HTR-8/SVneo (cell line): ENCODE results near the gene BCL7C.
"Not testable (repeated sequence)": the region's sequence is repeated elsewhere in the genome, so short reads cannot be mapped to it uniquely, and the experiment has no call there.

Experiments used
- DNase-seq: peaks from one replicate; pipeline ENCODE4 v3.0.0; 2011; ENCODE audit warnings: low spot score, mixed read lengths; ENCODE audit not compliant: insufficient read length
- FAIRE-seq: peaks from 2 replicates; lab custom pipeline; 2011; peaks lifted over from hg19 to GRCh38; lab: Jason Lieb, UNC

BCL7C gene

DNA sequence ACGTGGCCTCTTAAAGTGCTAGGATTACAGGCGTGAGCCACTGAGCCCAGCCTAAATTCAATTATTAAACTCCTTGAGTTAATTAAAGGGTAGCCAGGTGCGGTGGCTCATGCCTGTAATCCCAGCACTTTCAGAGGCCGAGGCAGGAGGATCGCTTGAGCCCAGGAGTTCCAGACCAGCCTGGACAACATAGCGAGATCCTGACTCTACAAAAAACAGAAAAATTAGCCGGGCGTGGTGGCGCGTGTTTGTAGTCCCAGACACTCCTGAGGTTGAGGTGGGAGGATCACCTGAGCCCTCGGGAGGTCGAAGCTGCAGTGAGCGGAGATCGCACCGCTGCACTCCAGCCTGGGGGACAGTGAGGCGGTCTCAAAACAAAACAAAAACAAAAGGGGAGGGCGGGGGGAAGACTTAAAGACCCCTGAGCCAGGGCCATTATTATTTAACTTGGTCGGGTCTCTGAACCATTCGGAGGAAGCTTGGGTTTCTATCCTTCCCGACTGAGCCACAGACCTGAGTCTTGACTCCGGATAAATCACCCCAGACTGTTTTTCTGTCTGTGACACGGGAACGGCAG lies 19.5 kb downstream of the BCL7C start:
- no peak for FAIRE-seq
- DNase-seq = no peak

DNA sequence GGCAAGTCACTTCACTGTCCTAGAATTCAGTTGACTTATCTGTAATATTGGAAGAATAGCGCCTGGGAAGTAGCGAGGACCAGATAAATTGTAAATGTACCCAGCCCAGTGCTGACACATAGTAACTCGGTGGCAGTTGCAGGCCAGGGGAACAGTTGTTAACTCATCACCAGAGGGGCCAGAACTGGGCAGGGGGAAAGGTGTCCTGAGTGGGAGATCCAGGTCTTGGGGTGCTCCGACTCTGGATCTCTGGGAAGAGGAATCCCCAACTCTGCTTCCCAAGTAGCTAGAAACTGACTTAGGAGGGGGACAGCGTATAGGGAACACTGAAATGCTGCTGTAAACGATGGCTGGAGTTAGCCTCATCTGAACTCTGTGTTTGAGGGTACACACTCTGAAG lies 23.0 kb downstream of the BCL7C start:
- no peak for FAIRE-seq

DNA sequence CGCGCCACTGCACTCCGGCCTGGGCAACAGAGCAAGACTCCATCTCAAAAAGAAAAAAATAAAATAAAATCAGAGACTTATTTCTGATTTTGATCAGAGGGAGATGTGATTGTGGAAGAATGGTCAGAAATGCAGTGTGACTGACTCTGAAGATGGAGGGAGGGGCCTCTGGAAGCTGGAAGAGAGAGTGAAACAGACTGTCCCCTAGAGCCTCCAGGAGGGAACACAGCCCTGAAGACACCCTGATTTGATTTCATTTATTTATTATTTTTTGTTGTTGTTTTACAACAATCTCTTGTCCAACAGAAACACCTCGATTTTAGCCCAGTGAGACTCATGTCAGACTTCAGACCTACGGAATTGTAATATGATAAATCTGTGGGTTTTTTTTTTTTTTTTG lies 26.1 kb downstream of the BCL7C start:
- FAIRE-seq = no peak
- no peak for DNase-seq

More for the DNA sequence above, 23.0 kb downstream of the BCL7C start:
- no peak for DNase-seq

DNA sequence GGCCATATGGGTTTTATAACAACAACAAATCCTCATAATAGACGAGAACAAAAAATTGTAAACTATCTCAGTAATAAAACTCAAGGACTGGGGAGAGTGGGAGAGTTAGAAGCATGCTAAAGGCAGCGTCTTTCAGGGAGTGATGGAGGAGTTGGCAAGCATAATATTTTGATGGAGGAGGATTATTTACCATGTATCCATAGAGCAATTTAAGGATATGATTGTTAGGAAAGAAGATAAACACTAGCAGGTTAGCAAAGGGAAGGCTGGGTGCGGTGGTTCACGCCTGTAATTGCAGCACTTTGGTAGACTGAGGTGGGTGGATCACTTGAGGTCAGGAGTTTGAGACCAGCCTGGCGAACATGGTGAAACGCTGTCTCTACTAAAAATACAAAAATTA lies 27.8 kb downstream of the BCL7C start:
- DNase-seq (no peak), FAIRE-seq (no peak)

DNA sequence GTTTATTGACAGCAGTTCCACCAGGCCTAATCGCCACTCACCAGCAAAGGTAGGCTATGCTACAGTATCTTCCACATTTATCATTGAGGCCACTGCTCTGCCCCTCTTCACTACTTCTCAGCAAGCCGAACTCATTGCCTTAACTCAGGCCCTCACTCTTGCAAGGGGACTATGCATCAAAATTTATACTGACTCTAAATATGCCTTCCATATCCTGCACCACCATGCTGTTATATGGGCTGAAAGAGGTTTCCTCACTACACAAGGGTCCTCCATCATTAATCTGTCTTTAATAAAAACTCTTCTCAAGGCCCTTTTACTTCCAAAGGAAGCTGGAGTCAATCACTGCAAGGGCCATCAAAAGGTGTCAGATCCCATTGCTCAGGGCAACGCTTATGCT lies 30.7 kb downstream of the BCL7C start:
- FAIRE-seq = not testable (repeated sequence)

DNA sequence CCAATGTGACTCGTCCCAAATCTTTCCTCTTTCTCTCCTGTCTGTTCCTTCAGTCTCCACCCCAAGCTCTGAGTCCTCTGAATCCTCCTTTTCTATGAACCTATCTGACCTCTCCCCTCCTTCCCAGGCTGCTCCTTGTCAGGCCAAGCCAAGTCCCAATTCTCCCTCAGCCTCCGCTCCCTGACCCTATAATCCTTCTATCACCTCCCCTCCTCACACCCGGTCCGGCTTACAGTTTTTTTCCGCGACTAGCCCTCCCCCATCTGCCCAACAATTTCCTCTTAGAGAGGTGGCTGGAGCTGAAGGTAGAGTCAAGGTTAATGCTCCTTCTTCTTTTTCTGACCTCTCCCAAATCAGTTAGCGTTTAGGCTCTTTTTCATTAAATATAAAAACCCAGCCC lies 33.1 kb downstream of the BCL7C start:
- DNase-seq, FAIRE-seq: not testable (repeated sequence)

More for the DNA sequence above, 30.7 kb downstream of the BCL7C start:
- not testable (repeated sequence) for DNase-seq

DNA sequence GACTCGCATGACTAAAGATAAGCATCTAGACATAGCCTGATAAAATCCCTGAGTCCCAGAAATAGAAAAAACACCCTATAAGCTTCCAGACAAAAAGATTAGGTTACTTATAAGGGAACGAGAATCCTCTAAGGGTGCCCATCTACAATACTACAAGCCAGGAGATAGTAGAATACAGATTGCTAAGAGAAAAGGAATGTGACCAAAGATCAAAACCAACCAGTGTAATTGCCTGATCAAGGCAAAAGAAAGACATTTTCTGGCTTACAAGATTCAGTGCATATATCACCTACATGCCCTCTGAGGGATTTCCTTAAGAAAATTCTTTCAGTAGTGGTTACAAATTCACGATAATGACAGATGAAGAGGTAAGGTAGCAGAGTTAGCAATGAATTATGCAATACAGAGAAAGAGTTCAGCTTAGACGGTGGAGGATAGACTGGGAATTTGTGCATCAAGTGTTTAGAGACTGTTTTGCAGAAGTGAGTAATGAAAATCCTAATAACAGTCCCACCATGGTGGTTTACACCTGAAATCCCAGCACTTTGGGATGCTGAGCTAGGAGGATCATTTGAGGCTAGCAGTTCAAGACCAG lies 35.0 kb downstream of the BCL7C start:
- no peak for FAIRE-seq
- no peak for DNase-seq

DNA sequence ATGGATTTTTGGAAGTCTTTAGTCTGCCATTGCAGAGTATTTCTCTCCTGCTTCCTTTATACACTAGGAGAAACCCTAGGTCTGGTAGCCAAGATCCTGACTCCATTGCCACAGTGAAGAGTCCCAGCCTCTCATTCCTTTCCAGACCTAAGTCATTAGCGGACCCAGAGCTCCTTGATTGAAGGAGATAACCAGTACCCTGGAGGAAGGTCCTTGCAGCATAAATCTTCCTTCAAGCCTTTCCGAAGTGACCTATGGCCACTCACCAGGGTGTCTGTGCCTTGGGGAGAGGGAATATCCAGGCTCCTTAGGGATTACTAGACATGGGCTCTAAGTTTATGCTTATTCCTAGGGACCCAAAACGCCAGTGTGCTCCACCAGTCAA lies 35.8 kb downstream of the BCL7C start:
- DNase-seq (no peak), FAIRE-seq (no peak)

DNA sequence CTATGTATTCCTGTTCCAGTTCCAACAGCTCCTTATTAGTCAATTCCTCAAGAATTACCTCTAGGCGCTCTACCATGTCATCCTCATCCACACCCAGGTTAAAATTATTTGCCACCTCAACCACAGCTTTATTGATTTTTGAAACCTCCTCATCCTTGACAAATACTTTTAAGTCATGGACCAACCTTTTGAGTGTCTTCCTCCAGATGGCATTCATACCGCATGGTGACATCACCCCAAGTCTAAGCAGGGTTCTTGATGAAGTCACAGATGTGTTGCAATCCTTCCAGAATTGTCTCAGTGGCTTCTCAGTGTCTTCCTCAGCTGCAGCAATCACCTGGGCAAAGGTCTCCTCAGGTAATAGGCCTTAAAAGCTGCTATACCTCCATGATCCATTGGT lies 40.1 kb downstream of the BCL7C start:
- FAIRE-seq = no peak

DNA sequence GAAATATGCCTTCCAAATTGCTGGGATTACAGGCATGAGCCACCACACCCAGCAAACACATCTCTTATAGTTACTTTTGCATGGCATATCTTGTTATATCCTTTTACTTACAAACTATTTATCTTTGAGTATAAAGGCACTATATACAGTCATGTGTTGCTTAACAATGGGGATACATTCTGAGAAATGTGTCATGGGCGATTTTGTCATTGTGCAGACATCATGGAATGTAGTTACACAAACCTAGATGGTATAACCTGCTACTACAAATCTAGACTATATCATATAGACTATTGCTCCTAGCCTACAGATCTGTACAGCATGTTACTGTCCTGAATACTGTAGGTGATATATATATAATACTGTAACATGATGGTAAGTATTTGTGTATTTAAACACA lies 43.6 kb downstream of the BCL7C start:
- DNase-seq (no peak), FAIRE-seq (no peak)

More for the DNA sequence above, 40.1 kb downstream of the BCL7C start:
- DNase-seq = no peak

DNA sequence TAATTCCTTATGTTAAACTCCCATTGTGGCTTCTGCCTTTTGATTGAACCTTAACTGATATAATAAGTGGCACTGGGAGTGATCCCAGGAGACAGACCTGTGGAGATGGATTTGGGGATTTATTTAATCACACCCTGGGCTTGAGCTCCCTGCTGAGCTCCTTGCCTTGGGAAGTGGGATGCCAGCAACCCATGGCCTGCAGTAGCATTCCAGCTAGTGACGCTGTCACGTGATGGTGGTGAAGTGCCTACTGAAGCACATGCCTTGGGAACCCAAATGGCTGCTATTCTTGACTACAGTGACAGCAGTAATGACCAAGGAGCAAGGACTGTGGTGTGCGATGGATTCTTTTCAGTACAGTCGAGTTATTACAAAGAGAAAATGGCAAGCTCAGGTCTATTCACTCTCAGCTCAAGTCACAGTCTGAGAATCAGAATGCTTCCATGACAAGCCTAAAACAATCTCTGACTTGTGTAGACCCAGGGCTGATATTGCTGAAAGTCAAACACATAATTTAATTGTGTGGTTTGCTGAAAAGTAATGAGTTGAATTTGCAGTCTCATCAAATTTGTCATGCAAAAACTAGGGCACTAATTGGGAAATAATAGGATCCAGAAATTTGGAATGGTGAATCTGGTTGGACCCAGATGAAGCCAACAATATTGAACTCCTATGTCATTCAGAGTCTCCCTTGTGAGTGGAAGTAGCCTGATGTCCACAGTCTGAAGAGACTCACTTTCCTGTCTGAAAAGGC lies 47.1 kb downstream of the BCL7C start:
- FAIRE-seq (no peak), DNase-seq (no peak)

DNA sequence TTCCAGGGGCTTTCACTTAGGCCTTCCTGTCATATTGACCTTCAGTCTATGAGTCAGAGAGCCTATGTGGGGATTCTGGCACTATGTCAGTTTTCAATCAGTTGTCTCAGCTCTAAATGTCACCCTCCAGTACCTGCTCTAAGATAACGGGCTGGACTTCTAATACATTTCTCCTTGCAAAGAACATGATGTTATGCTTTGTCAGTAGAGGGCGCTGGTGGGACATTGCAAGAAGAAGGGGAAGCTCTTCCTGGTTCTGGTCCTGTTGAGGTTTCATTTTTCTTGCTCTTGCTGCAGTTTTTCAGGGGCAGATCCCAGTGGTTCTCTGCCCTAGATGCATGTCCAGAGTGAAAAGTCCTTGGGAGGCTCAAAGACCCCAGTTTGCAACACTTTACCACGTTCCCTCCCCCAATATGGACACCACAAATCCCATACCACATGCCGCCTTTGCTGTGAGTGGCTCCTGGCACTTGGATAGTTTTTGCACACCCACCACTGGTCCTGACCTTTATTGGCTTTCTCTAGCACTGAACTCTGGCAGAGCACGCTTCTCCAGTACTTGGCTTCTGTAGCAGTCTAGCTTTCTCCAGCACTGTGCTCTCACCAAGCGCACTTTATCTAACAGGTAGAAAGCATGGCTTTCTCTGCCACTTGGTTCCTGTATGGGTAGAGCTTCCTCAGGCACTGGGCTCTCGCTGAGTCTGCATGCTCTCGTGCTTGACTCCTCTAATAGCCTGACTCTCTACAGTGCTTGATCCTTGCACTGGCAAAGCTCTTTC lies 49.0 kb downstream of the BCL7C start:
- peak; percentile 52 for FAIRE-seq
- peak; percentile 87 for DNase-seq

DNA sequence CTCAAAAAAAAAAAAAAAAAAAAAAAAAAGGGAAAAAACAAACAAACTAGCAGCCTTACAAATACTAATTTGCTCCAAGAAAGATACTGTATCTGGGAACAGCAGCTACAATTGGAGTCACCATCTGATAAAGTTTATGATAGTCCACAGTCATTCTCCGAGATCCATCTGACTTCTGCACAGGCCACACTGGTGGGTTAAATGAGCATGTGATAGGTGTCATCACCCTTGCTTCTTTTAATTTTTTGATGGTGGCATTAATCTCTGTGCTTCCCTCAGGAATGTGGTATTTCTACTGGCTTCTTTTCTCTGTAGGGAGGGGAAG lies 49.6 kb downstream of the BCL7C start:
- FAIRE-seq (no peak), DNase-seq (no peak)

DNA sequence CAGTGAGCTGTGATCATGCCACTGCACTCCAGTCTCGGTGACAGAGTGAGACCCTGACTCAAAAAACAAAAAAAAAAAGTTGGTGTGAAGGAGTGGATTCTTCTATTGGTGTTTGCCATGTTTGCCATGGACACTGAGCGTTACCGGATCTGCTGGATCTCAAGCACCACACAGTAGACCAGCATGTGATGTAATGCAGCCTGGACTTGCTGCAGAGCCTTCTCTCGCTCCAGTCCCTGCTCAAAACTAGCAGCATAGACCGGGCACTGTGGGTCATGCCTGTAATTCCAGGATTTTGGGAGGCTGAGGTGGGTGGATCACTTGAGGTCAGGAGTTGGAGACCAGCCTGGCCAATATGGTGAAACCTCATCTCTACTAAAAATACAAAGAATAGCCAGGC lies 50.4 kb downstream of the BCL7C start:
- FAIRE-seq = no peak
- no peak for DNase-seq

DNA sequence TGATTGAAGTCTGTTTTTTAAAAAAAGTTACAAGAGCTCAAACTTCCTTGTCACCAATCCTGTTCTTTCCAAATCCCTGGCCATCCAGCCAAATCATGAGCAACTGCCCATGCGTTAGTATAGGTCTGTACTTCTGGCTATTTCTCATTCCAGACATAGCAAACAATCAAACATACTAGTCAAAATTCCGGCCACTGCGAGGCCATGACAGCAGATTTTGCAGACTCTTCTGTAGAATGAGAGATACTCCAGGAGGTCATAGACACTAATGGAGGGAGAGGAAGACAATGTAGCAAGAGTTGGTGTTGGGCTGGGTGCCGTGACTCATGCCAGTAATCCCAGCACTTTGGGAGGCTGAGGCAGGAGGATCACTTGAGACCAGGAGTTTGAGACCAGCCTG lies 50.9 kb downstream of the BCL7C start:
- FAIRE-seq (no peak), DNase-seq (no peak)

DNA sequence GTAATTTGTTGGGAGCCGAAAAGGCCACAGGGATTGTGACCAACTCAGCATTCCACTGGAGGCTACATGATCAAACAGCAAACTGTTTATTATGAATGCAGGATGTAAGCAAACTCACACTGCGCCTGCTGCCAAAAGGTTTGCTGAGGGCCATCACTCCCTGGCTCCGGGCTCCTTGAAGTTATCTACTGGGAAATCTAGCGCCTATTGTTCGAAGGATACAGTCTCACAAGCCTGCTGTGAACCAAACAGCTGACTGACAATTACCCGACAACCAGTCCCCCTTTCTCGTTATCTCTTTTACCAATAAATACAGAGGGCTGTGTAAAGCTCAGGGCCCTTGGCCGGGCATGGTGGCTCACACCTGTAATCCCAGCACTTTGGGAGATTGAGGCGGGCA lies 52.5 kb downstream of the BCL7C start:
- DNase-seq = no peak
- no peak for FAIRE-seq

DNA sequence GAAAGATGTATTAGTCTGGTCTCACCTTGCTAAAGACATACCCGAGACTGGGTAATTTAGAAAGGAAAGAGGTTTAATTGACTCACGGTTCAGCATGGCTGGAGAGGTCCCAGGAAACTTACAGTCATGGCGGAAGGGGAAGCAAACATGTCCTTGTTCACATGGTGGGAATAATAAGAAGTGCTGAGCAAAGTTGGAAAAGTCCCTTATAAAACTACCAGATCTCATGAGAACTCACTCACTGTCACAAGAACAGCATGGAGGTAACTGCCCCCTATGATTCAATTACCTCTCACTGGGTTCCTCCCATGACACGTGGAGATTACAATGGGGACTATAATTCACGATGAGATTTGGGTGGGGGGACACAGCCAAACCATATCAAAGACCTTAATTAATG lies 53.3 kb downstream of the BCL7C start:
- no peak for FAIRE-seq

DNA sequence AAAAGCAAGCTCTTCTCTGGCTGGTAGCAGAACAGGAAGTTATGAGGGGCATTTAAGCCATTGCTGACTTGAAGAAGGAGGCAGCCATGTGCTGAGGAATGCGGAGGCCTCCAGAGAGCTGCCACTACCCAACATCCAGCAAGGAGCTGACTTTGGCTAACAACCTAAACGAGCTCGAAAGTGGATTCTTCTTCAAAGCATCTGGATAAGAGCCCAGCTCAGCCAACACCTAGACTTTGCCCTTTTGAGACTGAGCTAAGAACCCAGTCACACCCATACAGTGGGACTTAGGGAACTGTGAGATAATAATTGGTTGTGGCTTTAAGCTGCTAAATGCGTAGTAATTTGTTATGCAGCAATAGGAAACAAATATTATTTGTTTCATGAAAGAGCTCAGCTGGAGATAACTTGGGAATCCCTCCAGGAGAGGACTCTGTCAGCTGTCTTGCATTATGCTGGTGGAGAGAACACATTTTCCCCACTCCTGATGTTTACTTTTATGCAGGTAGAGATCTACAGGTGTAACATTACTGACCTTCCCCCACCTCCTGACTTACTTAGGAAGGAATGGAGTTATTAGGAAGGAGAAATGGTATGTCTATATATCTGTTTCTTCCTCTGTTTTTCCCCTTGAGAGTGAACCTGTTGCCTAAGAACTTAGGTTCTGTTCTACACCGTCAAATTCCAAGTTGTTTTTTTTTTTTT lies 54.2 kb downstream of the BCL7C start:
- DNase-seq = no peak
- no peak for FAIRE-seq

More for the DNA sequence above, 53.3 kb downstream of the BCL7C start:
- no peak for DNase-seq

DNA sequence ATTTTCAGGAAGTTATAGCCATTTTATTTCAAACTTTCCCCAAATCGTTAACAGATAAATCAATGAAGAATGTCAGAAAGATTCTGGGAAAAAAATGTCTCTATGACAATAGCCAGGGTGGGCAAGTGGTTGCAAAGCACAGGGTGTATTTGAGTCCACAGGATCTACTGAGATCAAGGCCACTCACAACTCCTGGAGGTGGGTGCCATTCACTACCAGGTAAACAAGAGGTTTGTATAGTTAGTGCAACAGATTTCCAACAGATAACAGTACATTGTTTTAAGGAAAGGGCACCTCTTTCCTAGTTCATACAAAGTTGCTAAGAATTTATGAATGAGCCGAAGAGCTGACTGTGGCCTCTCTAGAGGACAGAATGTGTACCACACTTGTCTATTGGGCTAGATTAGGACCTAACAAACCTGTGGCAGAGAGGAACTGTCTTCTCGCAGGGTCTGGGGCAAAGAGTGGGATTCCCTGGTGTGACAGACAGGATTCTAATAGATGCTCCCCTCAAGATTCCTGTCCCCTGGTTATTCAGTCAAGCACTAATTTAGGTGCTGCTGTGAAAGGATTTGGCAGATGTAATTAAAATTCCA lies 54.9 kb downstream of the BCL7C start:
- FAIRE-seq (no peak), DNase-seq (no peak)

DNA sequence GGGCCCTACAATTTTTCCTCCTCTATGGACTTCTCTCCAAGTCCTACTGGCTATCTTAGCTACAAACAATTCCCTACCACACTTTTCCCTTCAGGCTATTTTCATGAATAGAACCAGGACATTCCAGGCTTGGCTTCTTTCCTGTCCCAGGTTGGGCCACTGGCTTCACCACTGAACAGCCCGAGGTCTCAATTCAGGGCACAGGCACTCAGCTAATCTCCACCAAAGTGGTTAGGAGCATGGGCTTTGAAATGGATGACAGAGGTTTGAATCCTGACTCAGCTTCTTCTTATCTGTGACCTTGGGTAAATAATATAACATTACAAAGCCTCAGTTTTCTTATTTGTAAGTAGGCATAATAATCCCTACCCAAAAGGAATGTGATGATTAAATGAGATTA lies 56.0 kb downstream of the BCL7C start:
- no peak for FAIRE-seq

More for the DNA sequence above, 56.0 kb downstream of the BCL7C start:
- no peak for DNase-seq
